ENCODE results near the gene SLC4A9. TPM values are rescaled to one million over a fixed set of nuclear protein-coding genes. Genes with fewer than 3 reads are reported as not detected.

The SLC4A9 gene
- total RNA-seq, 4 donors from 2014 or later = 0.10 to 1.4 (median 0.38) TPM; not detected in 1

DNA sequence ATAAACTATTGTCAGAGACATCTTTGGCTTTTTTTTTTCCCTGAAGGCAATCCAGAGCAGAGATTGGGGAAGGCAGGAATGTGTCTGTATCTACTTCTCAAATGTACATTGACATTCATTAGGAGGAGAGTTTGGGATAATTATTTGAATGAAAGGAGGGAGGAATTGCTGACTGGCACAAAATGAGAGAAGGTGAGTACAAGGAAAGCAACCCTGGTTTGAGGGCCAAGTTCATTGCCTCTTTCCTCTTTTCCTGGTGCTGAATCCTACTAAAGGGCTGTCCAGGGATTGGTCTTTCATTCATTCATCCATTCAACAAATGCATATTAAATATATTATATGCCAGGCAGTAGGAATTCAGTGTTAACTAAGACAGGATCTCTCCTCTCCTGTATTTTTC lies 22.9 kb downstream of the SLC4A9 start:
- no peak overlapping the region for H3K4me3 ChIP-seq (ENCODE audit: low read depth, poor library complexity, severe bottlenecking)
- intact Hi-C loops (cut with DNase I; ENCODE audit: low total_unique reads) = loop anchor here (10.0 kb wide), 1 partner anchor 162 kb away; the partner anchor contains the start of gene EIF4EBP3
- DNase-seq (ENCODE audit: low spot score in 2 of 2) = no peak
- TF ChIP-seq, protein P1, sequence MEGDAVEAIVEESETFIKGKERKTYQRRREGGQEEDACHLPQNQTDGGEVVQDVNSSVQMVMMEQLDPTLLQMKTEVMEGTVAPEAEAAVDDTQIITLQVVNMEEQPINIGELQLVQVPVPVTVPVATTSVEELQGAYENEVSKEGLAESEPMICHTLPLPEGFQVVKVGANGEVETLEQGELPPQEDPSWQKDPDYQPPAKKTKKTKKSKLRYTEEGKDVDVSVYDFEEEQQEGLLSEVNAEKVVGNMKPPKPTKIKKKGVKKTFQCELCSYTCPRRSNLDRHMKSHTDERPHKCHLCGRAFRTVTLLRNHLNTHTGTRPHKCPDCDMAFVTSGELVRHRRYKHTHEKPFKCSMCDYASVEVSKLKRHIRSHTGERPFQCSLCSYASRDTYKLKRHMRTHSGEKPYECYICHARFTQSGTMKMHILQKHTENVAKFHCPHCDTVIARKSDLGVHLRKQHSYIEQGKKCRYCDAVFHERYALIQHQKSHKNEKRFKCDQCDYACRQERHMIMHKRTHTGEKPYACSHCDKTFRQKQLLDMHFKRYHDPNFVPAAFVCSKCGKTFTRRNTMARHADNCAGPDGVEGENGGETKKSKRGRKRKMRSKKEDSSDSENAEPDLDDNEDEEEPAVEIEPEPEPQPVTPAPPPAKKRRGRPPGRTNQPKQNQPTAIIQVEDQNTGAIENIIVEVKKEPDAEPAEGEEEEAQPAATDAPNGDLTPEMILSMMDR (IDR thresholded peaks at IDR 0.05) = no peak
- no peak for TF ChIP-seq POLR2A (IDR thresholded peaks at IDR 0.05)

GRCh38 chr5:140383300-140383699 lies 23.3 kb downstream of the SLC4A9 start:
- TF ChIP-seq, protein P1 (IDR thresholded peaks at IDR 0.05) = no peak
- WGBS, 2 donors = 86 to 92% methylated on average over 2 of the region's 2 CpGs
- H3K4me3 ChIP-seq (ENCODE audit: low read depth, poor library complexity, severe bottlenecking) = no peak overlapping the region
- intact Hi-C loops (cut with DNase I; ENCODE audit: low total_unique reads) = loop anchor here (10.0 kb wide), 1 partner anchor 162 kb away; the partner anchor contains the start of gene EIF4EBP3
- no peak for DNase-seq (ENCODE audit: low spot score in 2 of 2)

DNA sequence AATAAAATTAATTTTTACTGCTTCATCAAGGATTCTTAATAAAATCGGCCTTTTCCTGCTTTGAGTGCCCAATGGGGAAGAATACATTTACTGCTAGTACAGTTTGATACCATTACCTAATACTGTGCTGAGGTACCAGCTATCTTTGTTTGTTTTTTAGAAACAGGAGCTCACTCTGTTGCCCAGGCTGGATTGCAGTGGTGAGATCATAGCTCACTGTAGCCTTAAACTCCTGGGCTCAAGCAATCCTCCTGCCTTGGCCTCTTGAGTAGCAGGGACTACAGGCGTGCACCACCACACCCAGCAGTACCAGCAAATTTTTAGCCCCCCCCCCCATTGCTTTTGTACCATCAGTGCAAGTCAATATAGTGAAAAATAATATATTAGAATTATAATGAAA lies 28.1 kb downstream of the SLC4A9 start:
- H3K4me3 ChIP-seq (ENCODE audit: low read depth, poor library complexity, severe bottlenecking) = no peak overlapping the region
- TF ChIP-seq, protein P1 (IDR thresholded peaks at IDR 0.05) = no peak
- no peak for TF ChIP-seq POLR2A (IDR thresholded peaks at IDR 0.05)
- 85 to 92% methylated on average over 2 of the region's 2 CpGs for WGBS, 2 donors
- intact Hi-C loops (cut with DNase I; ENCODE audit: low total_unique reads) = loop anchor here (10.0 kb wide), 1 partner anchor 157 kb away; the partner anchor contains the start of gene EIF4EBP3
- peak in 1 of 2 donors; percentile 17 for DNase-seq (ENCODE audit: low spot score in 2 of 2)

GRCh38 chr5:140391312-140391711 lies 31.3 kb downstream of the SLC4A9 start:
- no peak for DNase-seq (ENCODE audit: low spot score in 2 of 2)
- no peak for TF ChIP-seq POLR2A (IDR thresholded peaks at IDR 0.05)
- TF ChIP-seq, protein P1 (IDR thresholded peaks at IDR 0.05) = no peak
- intact Hi-C loops (cut with DNase I; ENCODE audit: low total_unique reads) = no loop called here
- no peak overlapping the region for H3K4me3 ChIP-seq (ENCODE audit: low read depth, poor library complexity, severe bottlenecking)
- WGBS, 2 donors = 29 to 46% methylated on average over 1 of the region's 1 CpG

DNA sequence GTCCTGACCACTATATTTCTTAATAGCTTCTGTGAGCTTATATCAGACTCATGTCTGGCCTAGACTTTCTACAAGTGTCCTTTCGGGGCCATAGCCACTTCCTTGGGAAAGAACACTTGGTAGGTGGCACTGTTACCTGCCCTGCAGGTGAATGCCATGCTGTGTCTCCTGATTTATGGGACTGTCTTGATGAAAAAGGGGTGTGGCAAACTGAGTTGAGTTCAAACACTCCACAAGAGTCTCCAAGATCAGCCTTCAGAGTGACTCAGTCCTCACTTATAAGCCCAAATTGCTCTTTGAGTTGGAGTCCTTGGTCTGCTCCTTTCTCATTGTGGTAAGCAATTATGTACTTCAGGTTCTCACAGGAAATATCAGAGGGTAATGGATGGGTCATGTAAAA lies 31.7 kb downstream of the SLC4A9 start:
- H3K4me3 ChIP-seq (ENCODE audit: low read depth, poor library complexity, severe bottlenecking) = no peak overlapping the region
- no peak for DNase-seq (ENCODE audit: low spot score in 2 of 2)
- intact Hi-C loops (cut with DNase I; ENCODE audit: low total_unique reads) = no loop called here
- 63 to 71% methylated on average over 1 of the region's 1 CpG for WGBS, 2 donors
- TF ChIP-seq POLR2A (IDR thresholded peaks at IDR 0.05) = no peak
- TF ChIP-seq, protein P1 (IDR thresholded peaks at IDR 0.05) = no peak

DNA sequence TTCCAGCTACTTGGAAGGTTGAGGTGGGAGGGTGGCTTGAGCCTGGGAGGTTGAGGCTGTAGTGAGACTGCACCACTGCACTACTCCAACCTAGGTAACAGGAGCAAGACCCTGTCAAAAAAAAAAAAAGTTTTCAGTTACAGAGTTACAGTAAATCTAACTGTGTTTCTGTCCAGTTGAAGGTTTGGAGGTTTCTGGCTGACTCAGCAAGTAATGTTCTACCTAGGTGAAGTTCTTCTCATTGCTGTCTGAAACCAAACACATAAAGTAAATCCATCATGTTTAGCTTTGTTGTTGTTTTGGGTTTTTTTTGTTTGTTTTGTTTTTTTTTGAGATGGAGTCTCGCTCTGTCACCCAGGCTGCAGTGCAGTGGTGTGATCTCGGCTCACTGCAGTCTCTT lies 33.7 kb downstream of the SLC4A9 start:
- 95 to 100% methylated on average over 2 of the region's 2 CpGs for WGBS, 2 donors
- intact Hi-C loops (cut with DNase I; ENCODE audit: low total_unique reads) = no loop called here
- no peak for DNase-seq (ENCODE audit: low spot score in 2 of 2)
- no peak for TF ChIP-seq POLR2A (IDR thresholded peaks at IDR 0.05)
- TF ChIP-seq, protein P1 (IDR thresholded peaks at IDR 0.05) = no peak
- H3K4me3 ChIP-seq (ENCODE audit: low read depth, poor library complexity, severe bottlenecking) = no peak overlapping the region

Measured in lower leg skin (tissue), 4 donors.